ENCODE results near the gene SDE2. TPM values are rescaled to one million over a fixed set of nuclear protein-coding genes. Genes with fewer than 3 reads are reported as not detected.

The SDE2 gene
- total and polyA plus RNA-seq, 2 of the 4 experiments (the other 2 are of a cell fraction): 8.5 to 14.7 TPM

DNA sequence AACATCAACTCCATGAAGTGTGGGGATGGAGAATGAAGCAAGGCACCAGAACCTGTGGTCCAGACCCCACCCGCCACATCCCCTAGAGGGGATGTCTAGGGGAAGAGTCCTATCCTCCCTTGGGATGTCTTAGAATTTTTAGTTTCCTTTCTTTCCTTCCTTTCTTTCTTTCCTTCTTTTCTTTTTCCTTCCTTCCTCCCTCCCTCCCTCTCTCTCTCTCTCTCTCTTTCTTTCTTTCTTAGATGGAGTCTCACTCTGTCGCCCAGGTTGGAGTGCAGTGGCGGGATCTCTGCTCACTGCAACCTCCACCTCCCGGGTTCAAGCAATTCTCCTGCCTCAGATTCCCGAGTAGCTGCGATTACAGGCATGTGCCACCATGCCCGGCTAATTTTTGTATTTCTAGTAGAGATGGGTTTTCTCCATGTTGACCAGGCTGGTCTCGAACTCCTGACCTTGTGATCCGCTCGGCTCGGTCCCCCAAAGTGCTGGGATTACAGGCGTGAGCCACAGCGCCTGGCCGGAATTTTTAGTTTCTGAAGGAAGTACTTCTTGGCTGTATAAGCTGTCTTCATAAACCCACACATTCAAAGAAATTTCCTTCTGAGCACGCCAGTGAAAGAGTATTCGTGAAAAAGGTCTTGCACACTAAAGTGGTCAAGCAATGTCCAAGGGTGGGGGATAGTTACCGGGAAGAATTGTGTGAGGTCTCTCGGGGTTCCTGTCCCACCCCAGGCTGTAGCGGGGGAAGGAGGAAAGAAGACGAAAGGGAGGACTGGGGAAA, 37.3 kb downstream of the SDE2 start (continued):
- no peak for TF ChIP-seq MAFK (IDR thresholded peaks at IDR 0.05; ENCODE audit: low read depth, low read length)

DNA sequence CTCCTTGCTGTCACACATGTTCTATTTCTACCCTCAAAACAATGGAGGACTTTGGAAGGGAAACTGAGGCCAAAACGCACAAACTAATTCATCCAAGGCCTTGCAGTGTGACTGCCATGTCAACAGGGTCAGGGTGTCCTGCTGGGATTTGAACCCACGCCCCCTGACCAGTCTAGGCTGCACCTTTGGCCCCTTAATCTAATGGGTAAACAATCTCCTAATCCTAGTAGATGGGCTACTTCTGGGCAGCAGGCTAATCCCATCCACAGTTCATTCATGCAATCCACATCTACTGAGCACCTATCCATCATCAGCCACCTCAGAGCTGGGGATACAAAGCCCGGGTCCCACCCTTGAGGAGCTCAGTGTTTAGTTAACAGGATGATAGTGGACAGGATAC, 41.1 kb downstream of the SDE2 start:
- no peak overlapping the region for H4K8ac ChIP-seq (ENCODE audit: low read depth in 2 of 2, low read length in 2 of 2)
- no peaks in the 10 kb centered on the region for H3K9me1 ChIP-seq (ENCODE audit: insufficient read depth, low read length)
- no peak overlapping the region for H3K4me3 ChIP-seq (ENCODE audit: insufficient read depth, low read depth, low read length)
- H3K23ac ChIP-seq (ENCODE audit: low read depth, low read length): no peak overlapping the region
- H2AK9ac ChIP-seq (replicated peaks; ENCODE audit: low read depth, low read length, poor library complexity): no peak overlapping the region
- H2BK15ac ChIP-seq (ENCODE audit: low read depth, low read length): no peak overlapping the region
- H3K14ac ChIP-seq (replicated peaks; ENCODE audit: low read depth, low read length): no peak overlapping the region
- peaks cover 16% of the 10 kb centered on the region; the same call in 1 of the 2 replicates for H3K27me3 ChIP-seq (ENCODE audit: control insufficient read depth, insufficient read depth, low read length)
- no peak overlapping the region for H4K5ac ChIP-seq (ENCODE audit: low read depth, low read length)
- dilution Hi-C loops (cut with HindIII; ENCODE audit: low sequenced_read_pairs, unreplicated experiment) (no loop called here), in situ Hi-C loops (cut with MboI; ENCODE audit: low sequenced_read_pairs) (no loop called here), intact Hi-C loops (cut with micrococcal nuclease) (no loop called here)
- H3K56ac ChIP-seq (ENCODE audit: extremely low read depth, insufficient read depth, low read length): no peak overlapping the region
- H3K9me3 ChIP-seq (ENCODE audit: control insufficient read depth, insufficient read depth, low read length): no peaks in the 10 kb centered on the region
- POLR2A ChIA-PET (ENCODE audit: unreplicated experiment): no interaction called here
- CTCF ChIA-PET: no interaction called here
- H2BK120ac ChIP-seq (ENCODE audit: low read depth, low read length): no peak overlapping the region
- H2BK20ac ChIP-seq (ENCODE audit: low read depth, low read length): no peak overlapping the region
- DNase-seq (no peak), ATAC-seq (ENCODE audit: low read depth) (no peak)
- no peaks in the 10 kb centered on the region for H3K36me3 ChIP-seq (ENCODE audit: control insufficient read depth, insufficient read depth, low read length)
- no peaks in the 10 kb centered on the region for H3K79me1 ChIP-seq (ENCODE audit: low read depth in 1 of 2, low read length in 2 of 2)
- H3K27ac ChIP-seq (ENCODE audit: insufficient read depth, low read length): no peak overlapping the region
- BruUV-seq (replicated peaks): no TSS peak
- no peaks in the 10 kb centered on the region for H4K20me1 ChIP-seq (ENCODE audit: insufficient read depth, low read length)
- H2AK5ac ChIP-seq (ENCODE audit: low read depth, low read length): no peak overlapping the region
- H4K91ac ChIP-seq (ENCODE audit: insufficient read depth, low read depth, low read length): no peak overlapping the region
- H3K4me2 ChIP-seq (ENCODE audit: low read depth, low read length): no peak overlapping the region
- no peak overlapping the region for H2AFZ ChIP-seq (replicated peaks; ENCODE audit: low read length, poor library complexity)
- no peak overlapping the region for H3K18ac ChIP-seq (ENCODE audit: low read depth, low read length)
- no peak overlapping the region for H3K4ac ChIP-seq (ENCODE audit: low read depth, low read length)
- no peak overlapping the region for H2BK5ac ChIP-seq (ENCODE audit: low read depth, low read length, poor library complexity, severe bottlenecking)
- WGBS, 2 experiments (ENCODE audit: extremely low coverage in 2 of 2, insufficient read length in 1 of 2): no CpG with 5 or more reads among the region's 3 CpGs
- H3K9ac ChIP-seq (ENCODE audit: low read depth, low read length): no peak overlapping the region
- TF ChIP-seq RCOR1 (IDR thresholded peaks at IDR 0.05; ENCODE audit: insufficient replicate concordance, low read length): no peak
- H3K4me1 ChIP-seq (ENCODE audit: control insufficient read depth, insufficient read depth, low read length): no peaks in the 10 kb centered on the region

All from IMR-90 (cell line).